Esophagus muscularis mucosa (tissue), 4 donors: ENCODE measurements around the gene RGS8. TPM values are rescaled to one million over a fixed set of nuclear protein-coding genes. Genes with fewer than 3 reads are reported as not detected.

ENCODE experiments used
- DNase-seq: peaks from one replicate; pipeline ENCODE4 v3.0.0-alpha.2; 2017; ENCODE audit errors: extremely low spot score
- H3K27ac ChIP-seq, 4 donors: fragments of 200-600 bp; sonication (generic); replicated peaks in 1 of 4; 1 replicate in 3 of 4; 2 replicates in 1 of 4; pipeline ENCODE4 v1.5.1; 2016 to 2019; ENCODE audit warnings: mild to moderate bottlenecking in 1 of 4
- H3K27me3 ChIP-seq, 4 donors: fragments of 200-600 bp; sonication (generic); one replicate each; pipeline versions ENCODE4 v1.5.1 to v1.6.0; 2016 to 2019
- H3K36me3 ChIP-seq, 4 donors: fragments of 200-600 bp; sonication (generic); one replicate each; pipeline ENCODE4 v1.5.1; 2016 to 2019
- H3K4me1 ChIP-seq, 4 donors: fragments of 200-600 bp; sonication (generic); one replicate each; pipeline ENCODE4 v1.5.1; 2016 to 2019
- H3K4me3 ChIP-seq, 4 donors: fragments of 200-600 bp; sonication (generic); 1 replicate in 2 of 4; 2 replicates in 2 of 4; pipeline ENCODE4 v1.5.1; 2016 to 2019; ENCODE audit warnings: mild to moderate bottlenecking in 4 of 4, moderate library complexity in 1 of 4
- H3K9me3 ChIP-seq, 4 donors: fragments of 200-600 bp; sonication (generic); 1 replicate in 3 of 4; 2 replicates in 1 of 4; pipeline ENCODE4 v1.5.1; 2016 to 2019
- EP300 ChIP-seq: sonication (generic); formaldehyde crosslinking; IDR thresholded peaks from one replicate; pipeline ENCODE4 v1.6.1; 2017; ENCODE audit warnings: antibody characterized with exemption
- POLR2A ChIP-seq: fragments of 450-650 bp; IDR thresholded peaks from one replicate; pipeline ENCODE4 v1.6.1; 2017; ENCODE audit warnings: antibody characterized with exemption, moderate library complexity, mild to moderate bottlenecking, low read depth
- POLR2AphosphoS5 ChIP-seq, 2 donors: sonication (generic); formaldehyde crosslinking; IDR thresholded peaks; one replicate each; pipeline ENCODE4 v1.6.1; 2017; ENCODE audit warnings: antibody characterized with exemption in 2 of 2
- WGBS: methylation state at CpG from one replicate; pipeline ENCODE4 v1.1.5; 2018; 5-methylcytosine and 5-hydroxymethylcytosine counted together
- intact Hi-C: fragments of 100-400 bp; cut with DNase I; formaldehyde crosslinking; loops from one replicate; pipeline ENCODE4 v1.15.1; 2023
- total RNA-seq, 4 donors: library from RNA; depleted of rRNA; stranded (reverse); fragments of >200 nt; gene quantifications; one replicate each; pipeline versions ENCODE4 v1.1.0 to v1.2.1, GENCODE V29; 2016
- TF ChIP-seq, protein P1 (sequence below), 3 experiments: fragments of 200-600 bp in 2 of 3; fragments of 450-650 bp in 1 of 3; sonication (generic) in 2 of 3; IDR thresholded peaks; one replicate each; pipeline ENCODE4 v1.5.1; 2017 to 2019; ENCODE audit warnings: antibody characterized with exemption in 3 of 3, mild to moderate bottlenecking in 2 of 3, moderate library complexity in 1 of 3

RGS8 gene
- total RNA-seq, 4 donors from 2014 or later, result 0.06 to 0.17 TPM; not detected in 2

DNA sequence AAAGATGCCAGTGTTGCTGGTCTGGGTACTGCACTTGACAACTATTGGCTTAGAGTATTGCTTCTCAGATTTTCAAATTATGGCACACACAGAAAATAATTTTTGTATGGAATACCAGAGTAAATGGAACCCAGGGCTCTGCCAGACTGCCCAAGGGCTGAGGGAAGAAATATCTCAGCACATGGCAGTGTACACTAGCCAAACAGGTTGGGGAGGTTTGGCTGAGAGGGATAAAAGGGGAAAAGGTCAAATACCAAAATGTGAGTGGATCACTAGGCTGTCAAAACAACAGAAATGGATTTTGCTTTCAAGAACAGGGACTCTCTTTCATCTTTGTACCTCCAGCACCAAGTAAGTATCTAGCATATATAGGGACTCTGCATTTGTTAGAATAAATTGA, 3.0 kb upstream of the RGS8 start:
- Histone ChIP-seq H3K27me3 (peaks cover 0 to 26% (median 0%) of the 10 kb centered on the region in 4 donors), H3K9me3 (no peaks in the 10 kb centered on the region), H3K4me3 (no peak overlapping the region), H3K36me3 (no peaks in the 10 kb centered on the region), H3K27ac (no peak overlapping the region), H3K4me1 (no peaks in the 10 kb centered on the region)
- TF ChIP-seq POLR2A, result no peak
- TF ChIP-seq EP300, result no peak
- TF ChIP-seq, protein P1, sequence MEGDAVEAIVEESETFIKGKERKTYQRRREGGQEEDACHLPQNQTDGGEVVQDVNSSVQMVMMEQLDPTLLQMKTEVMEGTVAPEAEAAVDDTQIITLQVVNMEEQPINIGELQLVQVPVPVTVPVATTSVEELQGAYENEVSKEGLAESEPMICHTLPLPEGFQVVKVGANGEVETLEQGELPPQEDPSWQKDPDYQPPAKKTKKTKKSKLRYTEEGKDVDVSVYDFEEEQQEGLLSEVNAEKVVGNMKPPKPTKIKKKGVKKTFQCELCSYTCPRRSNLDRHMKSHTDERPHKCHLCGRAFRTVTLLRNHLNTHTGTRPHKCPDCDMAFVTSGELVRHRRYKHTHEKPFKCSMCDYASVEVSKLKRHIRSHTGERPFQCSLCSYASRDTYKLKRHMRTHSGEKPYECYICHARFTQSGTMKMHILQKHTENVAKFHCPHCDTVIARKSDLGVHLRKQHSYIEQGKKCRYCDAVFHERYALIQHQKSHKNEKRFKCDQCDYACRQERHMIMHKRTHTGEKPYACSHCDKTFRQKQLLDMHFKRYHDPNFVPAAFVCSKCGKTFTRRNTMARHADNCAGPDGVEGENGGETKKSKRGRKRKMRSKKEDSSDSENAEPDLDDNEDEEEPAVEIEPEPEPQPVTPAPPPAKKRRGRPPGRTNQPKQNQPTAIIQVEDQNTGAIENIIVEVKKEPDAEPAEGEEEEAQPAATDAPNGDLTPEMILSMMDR (IDR thresholded peaks at IDR 0.05), result no peak
- no peak for TF ChIP-seq POLR2AphosphoS5 (IDR thresholded peaks at IDR 0.05)
- intact Hi-C loops, result no loop called here
- DNase-seq, result no peak

DNA sequence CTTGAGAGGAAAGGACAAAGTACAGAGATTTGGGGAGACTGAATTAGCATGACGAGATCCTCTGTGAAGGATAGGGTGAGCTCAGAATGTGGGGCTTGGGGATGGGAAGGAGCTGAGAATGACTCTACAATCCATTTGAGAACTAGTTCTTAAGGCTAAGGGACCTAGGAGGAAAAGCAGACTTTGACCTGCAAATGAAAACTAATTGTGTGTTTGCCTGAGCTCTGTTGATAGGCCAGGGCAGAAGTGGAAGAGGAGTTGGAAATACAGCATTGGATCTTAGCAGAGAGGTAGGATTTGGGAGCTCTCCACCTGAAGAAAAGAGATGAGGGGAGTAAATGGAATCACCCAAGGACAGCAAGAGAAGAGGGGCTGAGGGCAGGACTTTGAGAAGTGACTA, 2.1 kb upstream of the RGS8 start:
- no peaks in the 10 kb centered on the region for H3K36me3 ChIP-seq
- H3K27ac ChIP-seq, result no peak overlapping the region
- no peaks in the 10 kb centered on the region for H3K9me3 ChIP-seq
- no peak for TF ChIP-seq EP300
- TF ChIP-seq POLR2AphosphoS5 (IDR thresholded peaks at IDR 0.05), result no peak
- TF ChIP-seq, protein P1 (IDR thresholded peaks at IDR 0.05), result no peak
- no peak for TF ChIP-seq POLR2A
- no peak overlapping the region for H3K4me3 ChIP-seq
- 83% methylated on average over 1 of the region's 1 CpG for WGBS
- H3K4me1 ChIP-seq, result no peaks in the 10 kb centered on the region
- peaks cover 0 to 26% (median 0%) of the 10 kb centered on the region in 4 donors for H3K27me3 ChIP-seq
- DNase-seq, result no peak
- intact Hi-C loops, result no loop called here

DNA sequence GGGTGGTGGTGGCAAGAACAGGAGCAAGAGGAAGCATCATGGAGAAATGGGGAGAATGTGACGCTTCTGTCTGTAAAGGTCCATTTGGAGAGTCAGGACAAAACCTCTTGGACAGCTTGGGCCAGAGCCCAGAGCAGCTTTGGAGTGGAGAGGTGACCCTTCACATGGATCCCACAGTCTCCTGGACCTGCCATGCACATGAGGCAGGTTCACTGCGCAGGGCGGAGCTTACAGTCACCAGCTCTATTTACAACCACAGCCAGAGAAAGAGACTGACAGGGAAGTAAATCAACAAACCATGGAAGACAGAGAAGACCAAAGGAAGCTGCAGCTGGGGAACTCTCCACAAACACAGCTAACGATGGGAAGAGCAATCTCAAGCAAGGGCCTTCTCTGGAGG, 828 bp upstream of the RGS8 start:
- Histone ChIP-seq H3K27ac (no peak overlapping the region), H3K9me3 (no peaks in the 10 kb centered on the region), H3K36me3 (no peaks in the 10 kb centered on the region), H3K27me3 (peaks cover 0 to 26% (median 0%) of the 10 kb centered on the region in 4 donors), H3K4me1 (peaks cover 0 to under 1% (median 0%) of the 10 kb centered on the region in 4 donors), H3K4me3 (no peak overlapping the region)
- intact Hi-C loops, result no loop called here
- TF ChIP-seq, protein P1 (IDR thresholded peaks at IDR 0.05), result no peak
- DNase-seq, result no peak
- WGBS, result 83% methylated on average over 4 of the region's 4 CpGs

DNA sequence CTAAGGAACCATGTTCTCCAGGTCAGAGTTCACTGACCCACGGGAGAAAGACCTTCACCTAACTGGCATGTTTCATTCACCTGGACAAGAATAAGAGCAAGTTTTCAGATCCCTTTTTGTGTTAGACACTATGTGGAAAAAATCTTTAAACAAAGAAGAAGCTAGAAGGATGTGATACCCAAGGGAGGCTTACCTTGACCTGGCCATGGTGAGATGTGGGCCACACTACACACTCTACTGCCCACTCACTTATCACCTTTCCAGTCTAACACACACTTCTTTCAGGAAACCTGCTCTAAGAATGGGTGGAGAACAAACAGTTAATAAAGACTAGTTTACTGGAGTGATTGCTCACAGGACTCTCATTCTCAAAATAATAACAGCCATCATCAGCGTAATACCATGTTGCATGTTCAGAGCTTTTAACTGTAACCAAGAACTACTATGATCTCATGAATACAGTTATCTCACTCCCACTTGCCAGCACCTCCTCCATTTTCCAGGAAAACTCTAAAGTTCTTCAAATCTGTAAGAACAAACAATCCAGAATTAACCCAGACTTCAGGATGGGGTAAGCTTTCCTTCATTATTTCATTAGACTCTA, 1.4 kb downstream of the RGS8 start:
- 82% methylated on average over 2 of the region's 2 CpGs for WGBS
- Histone ChIP-seq H3K9me3 (no peaks in the 10 kb centered on the region), H3K27me3 (peaks cover 0 to 26% (median 0%) of the 10 kb centered on the region in 4 donors), H3K4me1 (peaks cover 0 to 7% (median 0%) of the 10 kb centered on the region in 4 donors), H3K27ac (no peak overlapping the region), H3K4me3 (no peak overlapping the region), H3K36me3 (no peaks in the 10 kb centered on the region)
- TF ChIP-seq EP300 (no peak), POLR2AphosphoS5 (IDR thresholded peaks at IDR 0.05) (no peak), POLR2A (no peak)
- TF ChIP-seq, protein P1 (IDR thresholded peaks at IDR 0.05), result no peak
- DNase-seq, result no peak
- intact Hi-C loops, result no loop called here

DNA sequence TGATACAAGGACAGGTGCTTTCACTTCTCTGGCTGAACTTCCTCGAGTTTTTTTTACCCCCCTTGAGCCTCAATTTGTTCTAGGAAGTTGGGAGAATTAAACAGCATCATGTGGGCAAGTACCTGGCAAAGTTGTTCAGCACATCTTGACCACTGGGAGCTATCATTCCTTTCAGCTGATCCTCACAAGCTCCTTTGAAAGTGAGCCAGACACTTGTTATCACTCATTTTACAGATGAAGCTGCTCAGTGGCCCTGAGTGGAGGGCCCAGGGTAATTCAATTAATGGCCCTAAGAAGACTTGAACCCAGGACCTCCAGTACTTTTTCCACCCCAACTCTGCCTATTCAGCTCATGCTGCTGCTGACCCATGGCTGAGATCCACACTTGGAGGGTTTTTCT, 2.0 kb downstream of the RGS8 start:
- Histone ChIP-seq H3K4me1 (peaks cover 0 to 7% (median under 1%) of the 10 kb centered on the region in 4 donors), H3K27me3 (peaks cover 0 to 26% (median 0%) of the 10 kb centered on the region in 4 donors), H3K27ac (no peak overlapping the region), H3K4me3 (no peak overlapping the region), H3K9me3 (no peaks in the 10 kb centered on the region), H3K36me3 (no peaks in the 10 kb centered on the region)
- WGBS, result 63% methylated on average over 1 of the region's 1 CpG
- intact Hi-C loops, result no loop called here
- TF ChIP-seq, protein P1 (IDR thresholded peaks at IDR 0.05), result no peak
- TF ChIP-seq EP300, result no peak
- no peak for TF ChIP-seq POLR2A
- no peak for TF ChIP-seq POLR2AphosphoS5 (IDR thresholded peaks at IDR 0.05)
- DNase-seq, result no peak
